Right cardiac atrium (tissue), 5 donors: ENCODE measurements around the gene SULT2A1. TPM values are rescaled to one million over a fixed set of nuclear protein-coding genes. Genes with fewer than 3 reads are reported as not detected.
"Not testable (repeated sequence)": the region's sequence is repeated elsewhere in the genome, so short reads cannot be mapped to it uniquely, and the experiment has no call there.

ENCODE experiments used
- ATAC-seq, 2 donors: fragments of 200-7000 bp; cut with Tn5 transposase; one replicate each; pipeline versions ENCODE4 v1.8.0 to v1.9.1; 2020; ENCODE audit warnings: moderate library complexity in 2 of 2, mild to moderate bottlenecking in 1 of 2
- DNase-seq, 3 donors: peaks; one replicate each; pipeline ENCODE4 v3.0.0-alpha.2; 2020
- H3K27ac ChIP-seq: one replicate; pipeline ENCODE4 v1.5.1; 2013; ENCODE audit warnings: mild to moderate bottlenecking, low read length, control low read depth, moderate library complexity
- H3K27me3 ChIP-seq: one replicate; pipeline ENCODE4 v1.6.1; 2013; ENCODE audit not compliant: control insufficient read depth, insufficient read depth
- H3K4me1 ChIP-seq: one replicate; pipeline ENCODE4 v1.6.1; 2013; ENCODE audit warnings: low read length; ENCODE audit not compliant: control insufficient read depth, insufficient read depth
- H3K4me3 ChIP-seq: one replicate; pipeline ENCODE4 v1.5.1; 2013; ENCODE audit warnings: low read length, control low read depth
- H3K9me3 ChIP-seq: one replicate; pipeline ENCODE4 v1.6.1; 2013; ENCODE audit warnings: low read length; ENCODE audit not compliant: control insufficient read depth
- WGBS: extraction: QIAGEN DNeasy Blood & Tissue Kit; methylation state at CpG from one replicate; pipeline ENCODE4 v1.1.7; 2013; 5-methylcytosine and 5-hydroxymethylcytosine counted together
- intact Hi-C, 4 donors: fragments of 100-400 bp; cut with DNase I; formaldehyde crosslinking; loops; one replicate each; pipeline versions ENCODE4 v1.11.0 to v1.14.0; 2022 to 2023
- polyA plus RNA-seq: library from polyadenylated mRNA; stranded (reverse); fragments of 200-250 nt; gene quantifications from one replicate; pipeline ENCODE4 v1.2.3, GENCODE V29; 2013
- total RNA-seq, 4 donors: library from RNA; stranded (reverse); fragmentation: NEBNext Ultra II Directional; extraction: Animal tissue kit (Norgen Biotek cat#: 25700); gene quantifications; one replicate each; pipeline ENCODE4 v1.2.1, GENCODE V29; 2021
- donor health status: healthy with polysubstance abuse.
- donor health status: DM: no; HTN: yes; CAD: no.
- donor health status: DM: no; HTN: no; CAD: no.
- donor health status: DM: no; HTN: yes; CAD: no; lungs with severe emphysema.
- donor health status: DM: yes; HTN: yes; CAD: no.

The SULT2A1 gene
- total and polyA plus RNA-seq, 5 donors: not detected

GRCh38 chr19:47860602-47861297 lies 25.4 kb downstream of the SULT2A1 start:
- no peaks in the 10 kb centered on the region for H3K27me3 ChIP-seq
- no peak overlapping the region for H3K27ac ChIP-seq
- no peak for ATAC-seq
- no peaks in the 10 kb centered on the region for H3K4me1 ChIP-seq
- no peak overlapping the region for H3K4me3 ChIP-seq
- no peaks in the 10 kb centered on the region for H3K9me3 ChIP-seq
- no peak for DNase-seq
- 41% methylated on average over 31 of the region's 34 CpGs for WGBS
- intact Hi-C loops: loop anchor here in 1 of 4 donors (10.0 kb wide), 1 partner anchor 66 kb away; no protein-coding TSS in a partner anchor

- H3K27me3 ChIP-seq, H3K27ac ChIP-seq, H3K9me3 ChIP-seq, H3K4me1 ChIP-seq, DNase-seq, H3K4me3 ChIP-seq: not testable (repeated sequence)
- 86% methylated on average over 11 of the region's 17 CpGs for WGBS
- ATAC-seq: peak in 1 of 2 donors; percentile 30
- intact Hi-C loops: loop anchor here in 1 of 4 donors (10.0 kb wide), 1 partner anchor 65 kb away; no protein-coding TSS in a partner anchor
Observed at GRCh38 chr19:47859838-47860237, 26.3 kb downstream of the SULT2A1 start.

DNA sequence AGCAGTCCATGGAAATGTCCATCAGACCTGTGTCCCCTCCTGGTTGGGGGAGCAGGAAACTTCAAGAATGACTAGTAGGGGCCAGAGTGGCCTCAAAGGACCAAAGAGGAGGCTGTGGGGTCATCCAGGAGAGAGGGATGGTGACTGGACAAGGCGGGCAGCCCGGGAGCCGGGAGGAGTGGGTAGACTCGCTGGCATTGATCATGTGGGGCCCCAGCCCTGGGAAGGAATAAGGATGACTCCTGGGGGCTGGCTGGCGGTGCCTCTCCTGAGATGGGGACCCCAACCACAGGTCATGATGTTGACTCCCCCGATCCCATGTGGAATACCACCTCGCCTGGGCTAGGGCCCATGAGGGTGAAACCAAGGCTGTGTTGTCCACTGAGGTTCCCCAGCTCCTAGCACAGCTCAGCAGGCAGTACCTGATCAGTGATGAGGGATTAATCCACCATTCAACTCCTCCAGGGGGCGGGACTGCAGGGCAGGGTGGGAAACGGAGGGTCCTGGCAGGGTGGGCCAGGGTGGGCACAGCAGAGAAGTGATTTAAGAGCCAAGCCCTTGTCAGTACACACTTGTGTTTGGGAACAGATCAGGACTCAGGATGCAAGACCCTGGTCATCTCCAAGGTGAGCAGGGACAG lies 27.3 kb downstream of the SULT2A1 start, which contains the start of gene TPRX2:
Gene TPRX2 (plus strand): TSS at position 590 of the 640 bp plus-strand sequence. CDS start 12 bp downstream, at position 602.
- H3K4me1 ChIP-seq, ATAC-seq, H3K27me3 ChIP-seq, H3K27ac ChIP-seq, intact Hi-C loops, DNase-seq, H3K4me3 ChIP-seq, H3K9me3 ChIP-seq: not testable (repeated sequence)
- WGBS: 90% methylated on average over 9 of the region's 9 CpGs

- ATAC-seq, H3K9me3 ChIP-seq, H3K27ac ChIP-seq, H3K27me3 ChIP-seq, intact Hi-C loops, H3K4me3 ChIP-seq, DNase-seq, H3K4me1 ChIP-seq: not testable (repeated sequence)
- 85% methylated on average over 9 of the region's 9 CpGs for WGBS
Observed at GRCh38 chr19:47858231-47858630, 27.9 kb downstream of the SULT2A1 start.

- DNase-seq (no peak), ATAC-seq (no peak)
- WGBS: 76% methylated on average over 4 of the region's 4 CpGs
- Histone ChIP-seq H3K4me3 (no peak overlapping the region), H3K27ac (no peak overlapping the region), H3K4me1 (no peaks in the 10 kb centered on the region), H3K27me3 (no peaks in the 10 kb centered on the region), H3K9me3 (no peaks in the 10 kb centered on the region)
- intact Hi-C loops: no loop called here
Observed at GRCh38 chr19:47854459-47854858, 31.7 kb downstream of the SULT2A1 start.

DNA sequence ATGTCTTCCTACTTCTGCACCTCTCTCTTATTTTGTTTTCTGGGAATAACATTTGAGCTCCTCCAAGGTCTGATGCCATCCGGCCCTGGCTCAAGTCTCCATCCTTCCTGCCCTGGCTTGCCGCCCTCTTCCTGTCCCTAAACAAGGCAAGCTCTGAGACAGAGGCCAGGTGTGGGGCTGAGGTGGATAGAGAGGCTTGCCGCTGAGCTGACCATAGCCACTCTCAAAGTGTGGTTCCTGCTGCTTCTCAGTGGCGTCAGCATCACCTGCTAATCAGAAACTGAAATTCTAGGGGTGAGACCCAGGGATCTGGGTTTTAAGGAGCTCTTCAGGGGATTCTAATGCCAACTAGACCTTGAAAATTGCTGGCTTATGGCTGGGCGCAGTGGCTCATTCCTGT lies 33.1 kb downstream of the SULT2A1 start:
- no peak for ATAC-seq
- no peaks in the 10 kb centered on the region for H3K4me1 ChIP-seq
- H3K9me3 ChIP-seq: no peaks in the 10 kb centered on the region
- intact Hi-C loops: no loop called here
- no peak overlapping the region for H3K27ac ChIP-seq
- DNase-seq: no peak
- H3K4me3 ChIP-seq: no peak overlapping the region
- no peaks in the 10 kb centered on the region for H3K27me3 ChIP-seq
- 61% methylated on average over 5 of the region's 5 CpGs for WGBS

GRCh38 chr19:47848823-47849473 lies 37.2 kb downstream of the SULT2A1 start:
- Histone ChIP-seq H3K4me1 (no peaks in the 10 kb centered on the region), H3K27me3 (no peaks in the 10 kb centered on the region), H3K27ac (no peak overlapping the region), H3K9me3 (no peaks in the 10 kb centered on the region), H3K4me3 (no peak overlapping the region)
- ATAC-seq (no peak), DNase-seq (no peak)
- intact Hi-C loops: no loop called here
- 3% methylated on average over 22 of the region's 22 CpGs for WGBS

GRCh38 chr19:47848425-47848822 lies 37.7 kb downstream of the SULT2A1 start:
- H3K9me3 ChIP-seq: no peaks in the 10 kb centered on the region
- no peaks in the 10 kb centered on the region for H3K27me3 ChIP-seq
- ATAC-seq (no peak), DNase-seq (no peak)
- H3K4me1 ChIP-seq: no peaks in the 10 kb centered on the region
- intact Hi-C loops: no loop called here
- no peak overlapping the region for H3K4me3 ChIP-seq
- WGBS: 49% methylated on average over 10 of the region's 10 CpGs
- H3K27ac ChIP-seq: no peak overlapping the region

GRCh38 chr19:47842941-47843340 lies 43.2 kb downstream of the SULT2A1 start:
- no peaks in the 10 kb centered on the region for H3K27me3 ChIP-seq
- H3K4me3 ChIP-seq: no peak overlapping the region
- WGBS: 52% methylated on average over 5 of the region's 5 CpGs
- intact Hi-C loops: no loop called here
- H3K9me3 ChIP-seq: no peaks in the 10 kb centered on the region
- H3K27ac ChIP-seq: no peak overlapping the region
- DNase-seq (no peak), ATAC-seq (no peak)
- no peaks in the 10 kb centered on the region for H3K4me1 ChIP-seq

DNA sequence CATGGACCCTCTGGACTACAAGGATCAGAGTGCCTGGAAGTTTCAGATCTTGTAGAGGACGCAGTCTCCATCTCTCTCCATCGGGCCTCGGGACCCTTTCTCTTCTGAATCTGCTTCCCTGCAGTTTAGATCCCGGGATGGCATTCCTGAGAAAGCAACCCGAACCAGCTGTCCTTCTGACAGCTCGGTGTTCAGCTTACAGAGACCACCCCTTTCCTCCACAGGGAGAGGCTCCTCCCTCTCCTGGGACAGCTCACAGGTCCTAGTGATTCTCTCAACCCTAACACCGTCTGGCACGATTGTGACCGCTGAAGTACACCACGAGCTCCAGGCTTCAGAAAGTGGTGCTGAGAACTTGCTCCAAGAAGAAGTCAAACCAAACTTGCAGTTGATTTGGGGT lies 46.2 kb downstream of the SULT2A1 start:
- Histone ChIP-seq H3K9me3 (no peaks in the 10 kb centered on the region), H3K27ac (no peak overlapping the region), H3K27me3 (no peaks in the 10 kb centered on the region), H3K4me1 (no peaks in the 10 kb centered on the region), H3K4me3 (no peak overlapping the region)
- ATAC-seq (no peak), DNase-seq (no peak)
- WGBS: 15% methylated on average over 10 of the region's 10 CpGs
- intact Hi-C loops: no loop called here

DNA sequence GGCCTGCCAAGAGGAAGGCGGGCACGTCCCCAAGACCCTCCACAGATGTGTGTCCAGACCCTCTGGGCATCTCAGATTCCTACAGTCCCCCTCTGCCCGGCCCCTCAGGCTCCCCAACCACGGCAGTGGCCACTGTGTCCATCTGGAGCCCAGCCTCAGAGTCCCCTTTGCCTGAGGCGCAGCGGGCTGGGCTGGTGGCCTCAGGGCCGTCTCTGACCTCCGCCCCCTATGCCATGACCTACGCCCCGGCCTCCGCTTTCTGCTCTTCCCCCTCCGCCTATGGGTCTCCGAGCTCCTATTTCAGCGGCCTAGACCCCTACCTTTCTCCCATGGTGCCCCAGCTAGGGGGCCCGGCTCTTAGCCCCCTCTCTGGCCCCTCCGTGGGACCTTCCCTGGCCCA lies 46.7 kb downstream of the SULT2A1 start:
- Histone ChIP-seq H3K4me1 (no peaks in the 10 kb centered on the region), H3K9me3 (no peaks in the 10 kb centered on the region), H3K4me3 (no peak overlapping the region), H3K27ac (no peak overlapping the region), H3K27me3 (no peaks in the 10 kb centered on the region)
- 67% methylated on average over 16 of the region's 16 CpGs for WGBS
- ATAC-seq: no peak
- intact Hi-C loops: no loop called here
- no peak for DNase-seq
